Lung (tissue), 12 donors: ENCODE results near the gene SRP72. TPM values are rescaled to one million over a fixed set of nuclear protein-coding genes. Genes with fewer than 3 reads are reported as not detected.

Experiments
- ATAC-seq: fragments of 200-7000 bp; cut with Tn5 transposase; one replicate; pipeline ENCODE4 v1.9.1; 2020; ENCODE audit warnings: moderate number of reproducible peaks; ENCODE audit not compliant: insufficient read depth, low FRiP score
- DNase-seq, 3 donors: peaks; one replicate each; pipeline ENCODE4 v3.0.0-alpha.2; 2013 to 2017
- H3K27ac ChIP-seq, 2 donors: one replicate each; pipeline ENCODE4 v1.5.1; 2013; ENCODE audit warnings: mild to moderate bottlenecking in 2 of 2, moderate library complexity in 2 of 2, control low read depth in 1 of 2, inconsistent platforms in 1 of 2, low read depth in 1 of 2, low read length in 1 of 2
- H3K27me3 ChIP-seq, 3 donors: one replicate each; pipeline ENCODE4 v1.5.1; 2013; ENCODE audit warnings: low read length in 2 of 3; ENCODE audit not compliant: control insufficient read depth in 3 of 3, insufficient read depth in 3 of 3
- H3K36me3 ChIP-seq, 4 donors: one replicate each; pipeline ENCODE4 v1.5.1; 2013; ENCODE audit warnings: low read length in 4 of 4, mild to moderate bottlenecking in 1 of 4, moderate library complexity in 1 of 4; ENCODE audit not compliant: control insufficient read depth in 4 of 4, insufficient read depth in 4 of 4
- H3K4me1 ChIP-seq, 5 donors: one replicate each; pipeline ENCODE4 v1.5.1; 2013; ENCODE audit warnings: low read length in 5 of 5, mild to moderate bottlenecking in 2 of 5, moderate library complexity in 1 of 5; ENCODE audit not compliant: control insufficient read depth in 5 of 5, insufficient read depth in 5 of 5
- H3K4me3 ChIP-seq: one replicate; pipeline ENCODE4 v1.5.1; 2013; ENCODE audit warnings: mild to moderate bottlenecking, control low read depth, moderate library complexity
- H3K9ac ChIP-seq, 2 donors: one replicate each; pipeline ENCODE4 v1.5.1; 2013; ENCODE audit warnings: low read length in 2 of 2, control low read depth in 1 of 2; ENCODE audit not compliant: insufficient read depth in 1 of 2
- H3K9me3 ChIP-seq, 4 donors: one replicate each; pipeline ENCODE4 v1.5.1; 2013; ENCODE audit warnings: low read length in 3 of 4, mild to moderate bottlenecking in 1 of 4, moderate library complexity in 1 of 4; ENCODE audit not compliant: control insufficient read depth in 4 of 4, insufficient read depth in 3 of 4
- WGBS, 2 donors: extraction: QIAGEN DNeasy Blood & Tissue Kit; methylation state at CpG; one replicate each; pipeline ENCODE4 v1.1.7; 2013; 5-methylcytosine and 5-hydroxymethylcytosine counted together
- polyA plus RNA-seq, 2 donors: library from polyadenylated mRNA; stranded (reverse); fragments of 200-250 nt; gene quantifications; one replicate each; pipeline ENCODE4 v1.2.1, GENCODE V29; 2013
- total RNA-seq, 2 donors: library from RNA; depleted of rRNA in 1 of 2; stranded (reverse); fragments of >200 nt in 1 of 2; gene quantifications; one replicate each; pipeline ENCODE4 v1.2.1, GENCODE V29; 2014 to 2021
- TF ChIP-seq, protein P1 (sequence below): IDR thresholded peaks from 2 replicates; pipeline ENCODE4 v1.5.1; 2012; ENCODE audit warnings: mild to moderate bottlenecking; ENCODE audit errors: control extremely low read depth, extremely low read depth
- donor health status: control.
- donor health status: control.
- donor health status: Bipolar disorder and iron deficiency.
- donor health status: healthy.
- donor health status: DM: yes; HTN: yes; CAD: no.

Gene SRP72
- total and polyA plus RNA-seq, 4 donors: 31.1 to 98.0 (median 71.1) TPM

GRCh38 chr4:56496241-56496640 is 28.8 kb downstream of the SRP72 start:
- no peaks in the 10 kb centered on the region for H3K9me3 ChIP-seq
- no peak overlapping the region for H3K9ac ChIP-seq
- peaks cover 8 to 36% (median 25%) of the 10 kb centered on the region in 4 donors for H3K36me3 ChIP-seq
- no peaks in the 10 kb centered on the region for H3K4me1 ChIP-seq
- 100% methylated on average over 1 of the region's 1 CpG for whole genome bisulfite sequencing, 2 donors
- ATAC-seq (no peak), DNase-seq (no peak)
- H3K4me3 ChIP-seq: no peak overlapping the region
- TF ChIP-seq, protein P1, sequence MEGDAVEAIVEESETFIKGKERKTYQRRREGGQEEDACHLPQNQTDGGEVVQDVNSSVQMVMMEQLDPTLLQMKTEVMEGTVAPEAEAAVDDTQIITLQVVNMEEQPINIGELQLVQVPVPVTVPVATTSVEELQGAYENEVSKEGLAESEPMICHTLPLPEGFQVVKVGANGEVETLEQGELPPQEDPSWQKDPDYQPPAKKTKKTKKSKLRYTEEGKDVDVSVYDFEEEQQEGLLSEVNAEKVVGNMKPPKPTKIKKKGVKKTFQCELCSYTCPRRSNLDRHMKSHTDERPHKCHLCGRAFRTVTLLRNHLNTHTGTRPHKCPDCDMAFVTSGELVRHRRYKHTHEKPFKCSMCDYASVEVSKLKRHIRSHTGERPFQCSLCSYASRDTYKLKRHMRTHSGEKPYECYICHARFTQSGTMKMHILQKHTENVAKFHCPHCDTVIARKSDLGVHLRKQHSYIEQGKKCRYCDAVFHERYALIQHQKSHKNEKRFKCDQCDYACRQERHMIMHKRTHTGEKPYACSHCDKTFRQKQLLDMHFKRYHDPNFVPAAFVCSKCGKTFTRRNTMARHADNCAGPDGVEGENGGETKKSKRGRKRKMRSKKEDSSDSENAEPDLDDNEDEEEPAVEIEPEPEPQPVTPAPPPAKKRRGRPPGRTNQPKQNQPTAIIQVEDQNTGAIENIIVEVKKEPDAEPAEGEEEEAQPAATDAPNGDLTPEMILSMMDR: no peak
- no peaks in the 10 kb centered on the region for H3K27me3 ChIP-seq
- H3K27ac ChIP-seq: no peak overlapping the region

- DNase-seq (peak; percentile 61 to 73 (median 71)), ATAC-seq (peak; percentile 67)
- TF ChIP-seq, protein P1: no peak
- H3K27ac ChIP-seq: no peak within 1 kb of the TSS
- H3K4me1 ChIP-seq: peaks cover 0 to 10% (median 4%) of the 10 kb centered on the region in 5 donors
- H3K9me3 ChIP-seq: no peaks in the 10 kb centered on the region
- peak within 1 kb of the TSS; percentile 27 for H3K4me3 ChIP-seq
- 4 to 5% methylated on average over 56 of the region's 56 CpGs for WGBS, 2 donors
- peaks cover 0 to 3% (median 0%) of the 10 kb centered on the region in 3 donors for H3K27me3 ChIP-seq
- H3K9ac ChIP-seq: peak within 1 kb of the TSS; percentile 77 to 84
- peaks cover 3 to 8% (median 5%) of the 10 kb centered on the region in 4 donors for H3K36me3 ChIP-seq
Measured at GRCh38 chr4:56505269-56506130, 38.1 kb downstream of the SRP72 start, which contains the start of gene ARL9. Gene ARL9 (plus strand): TSS chr4:56505791. CDS start chr4:56505863, 72 bp downstream.

GRCh38 chr4:56511098-56511497 is 43.7 kb downstream of the SRP72 start:
- TF ChIP-seq, protein P1: no peak
- Histone ChIP-seq H3K4me1 (peaks cover 0 to 6% (median 1%) of the 10 kb centered on the region in 5 donors), H3K27ac (no peak overlapping the region), H3K4me3 (no peak overlapping the region), H3K9me3 (no peaks in the 10 kb centered on the region), H3K36me3 (no peaks in the 10 kb centered on the region), H3K27me3 (peaks cover 0 to 3% (median 0%) of the 10 kb centered on the region in 3 donors), H3K9ac (no peak overlapping the region)
- peak; percentile 26 to 56 (median 33) for DNase-seq
- ATAC-seq: no peak
